Kidney epithelial cell (primary cell): ENCODE data around the gene PRRX2. TPM values are rescaled to one million over a fixed set of nuclear protein-coding genes. Genes with fewer than 3 reads are reported as not detected.

Source experiments
- DNase-seq: peaks from one replicate; pipeline ENCODE4 v3.0.0-alpha.2; 2010; ENCODE audit warnings: low read depth
- H3K27me3 ChIP-seq: 2 replicates; pipeline ENCODE4 v1.6.0; 2011; ENCODE audit warnings: low read length; ENCODE audit not compliant: control insufficient read depth, insufficient read depth
- H3K36me3 ChIP-seq: 2 replicates; pipeline ENCODE4 v1.5.1; 2011; ENCODE audit warnings: low read length; ENCODE audit not compliant: control insufficient read depth, insufficient read depth
- H3K4me3 ChIP-seq: 2 replicates; pipeline ENCODE4 v1.5.1; 2011; ENCODE audit warnings: low read depth, mild to moderate bottlenecking, control low read depth, low read length
- CTCF ChIP-seq: IDR thresholded peaks from 2 replicates; pipeline ENCODE4 v1.5.1; 2011; ENCODE audit warnings: mild to moderate bottlenecking, moderate library complexity, low read length, control low read depth, inconsistent platforms; ENCODE audit not compliant: insufficient read depth, poor library complexity, severe bottlenecking
- total RNA-seq: library from RNA; depleted of rRNA; stranded (reverse); fragments of >200 nt; gene quantifications from 2 replicates; pipeline ENCODE4 v1.2.3, GENCODE V29; 2015

Gene PRRX2
- total RNA-seq, 1 donor from 2014 or later, result not detected

DNA sequence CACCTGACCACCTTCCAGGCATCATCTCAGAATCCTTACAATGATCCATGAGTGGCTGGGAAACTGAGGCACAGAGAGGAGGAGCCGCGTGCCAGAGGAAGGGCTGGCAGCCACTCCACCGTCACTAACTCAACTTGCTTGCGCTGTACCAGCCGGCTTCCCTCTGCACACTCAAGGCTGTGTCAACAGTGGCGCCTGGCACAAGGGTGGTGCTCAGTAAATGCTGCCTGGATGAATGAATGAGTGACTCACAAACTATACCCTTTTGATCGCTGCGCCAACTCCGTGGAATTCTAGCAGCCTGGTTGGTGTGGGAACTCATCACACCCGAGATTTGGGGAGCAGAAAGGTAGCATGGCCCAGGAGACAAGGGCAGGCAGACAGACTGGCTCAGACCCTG is 21.9 kb downstream of the PRRX2 start:
- no peaks in the 10 kb centered on the region for H3K36me3 ChIP-seq
- H3K27me3 ChIP-seq, result peaks cover 2% of the 10 kb centered on the region
- no peak for TF ChIP-seq CTCF
- no peak for DNase-seq
- H3K4me3 ChIP-seq, result no peak overlapping the region

DNA sequence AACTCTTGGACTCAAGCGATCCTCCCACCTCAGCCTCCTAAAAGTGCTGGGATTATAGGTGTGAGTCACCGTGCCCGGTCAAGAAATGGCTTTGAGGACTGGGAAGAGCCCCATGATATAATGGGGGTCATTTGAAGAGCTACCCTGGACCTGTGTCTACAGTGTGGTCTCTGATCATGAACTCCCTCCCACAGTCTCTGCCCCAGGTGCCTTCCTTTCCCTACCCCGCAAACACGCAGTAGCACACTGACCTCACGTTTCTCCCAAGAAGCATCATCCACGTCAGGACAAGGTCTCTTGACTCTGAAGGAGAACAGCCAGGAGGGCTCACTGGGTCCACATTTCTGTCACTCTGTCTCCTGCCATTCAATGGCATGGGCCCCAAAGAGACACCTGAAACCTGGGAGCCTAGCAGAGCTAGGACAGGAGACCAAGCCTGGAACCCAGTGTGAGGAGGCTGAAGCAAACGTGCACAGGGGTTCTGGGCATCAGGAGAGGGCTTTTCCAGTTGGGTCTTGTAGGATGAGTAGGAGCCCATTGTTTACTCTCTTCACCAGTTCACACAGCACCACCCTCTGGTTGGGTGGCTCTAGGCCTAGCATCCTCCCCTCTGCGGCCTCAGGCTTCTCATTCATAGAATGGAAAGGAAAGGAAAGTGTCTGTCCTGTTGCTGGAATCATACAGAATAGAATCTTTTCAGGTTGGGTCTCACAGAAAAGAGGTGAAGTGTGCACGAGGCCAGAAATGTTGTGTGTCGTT is 23.0 kb downstream of the PRRX2 start:
- no peak for TF ChIP-seq CTCF
- no peak for DNase-seq

DNA sequence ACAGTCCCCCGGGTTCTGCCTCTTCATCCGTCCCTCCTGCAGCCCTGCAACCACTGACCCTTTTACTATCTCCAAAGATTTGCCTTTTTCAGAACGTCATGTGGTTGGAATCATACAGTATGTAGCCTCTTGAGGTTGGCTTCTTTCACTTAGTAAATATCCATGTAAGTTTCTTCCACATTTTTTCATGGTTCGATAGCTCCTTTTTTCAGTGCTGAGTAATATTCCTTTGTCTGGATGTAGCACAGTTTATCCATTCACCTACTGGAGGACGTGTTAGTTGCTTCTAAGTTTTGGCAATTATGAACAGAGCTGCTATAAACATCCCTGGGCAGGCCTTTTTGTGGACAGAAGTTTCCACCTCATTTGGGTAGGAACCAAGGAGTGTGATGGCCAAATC is 27.1 kb downstream of the PRRX2 start:
- H3K27me3 ChIP-seq, result peaks cover 15% of the 10 kb centered on the region
- no peak overlapping the region for H3K4me3 ChIP-seq
- TF ChIP-seq CTCF, result no peak
- no peak for DNase-seq
- H3K36me3 ChIP-seq, result no peaks in the 10 kb centered on the region

More for the DNA sequence above, 23.0 kb downstream of the PRRX2 start:
- Histone ChIP-seq H3K4me3 (no peak overlapping the region), H3K27me3 (peaks cover 2% of the 10 kb centered on the region), H3K36me3 (no peaks in the 10 kb centered on the region)

DNA sequence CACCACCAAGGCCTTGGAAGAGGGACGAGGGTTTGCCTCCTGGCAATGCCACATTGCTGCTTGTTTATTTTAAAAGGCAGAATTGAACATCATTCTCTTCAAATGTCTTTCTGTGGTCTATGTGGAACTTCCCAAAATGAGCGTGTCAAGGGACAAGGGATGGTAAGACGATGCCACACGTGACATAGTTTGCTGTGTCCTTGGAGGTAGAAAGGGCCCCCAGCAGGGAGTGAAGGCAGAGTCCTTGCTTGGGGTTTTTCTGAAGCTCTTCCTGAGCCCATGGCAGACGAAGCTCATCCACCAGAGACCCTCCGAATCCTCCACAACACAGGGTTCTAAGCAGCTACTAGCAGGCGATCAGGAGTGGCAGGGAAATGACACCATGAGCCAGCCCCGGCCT is 28.3 kb downstream of the PRRX2 start:
- Histone ChIP-seq H3K36me3 (no peaks in the 10 kb centered on the region), H3K4me3 (no peak overlapping the region), H3K27me3 (peaks cover 17% of the 10 kb centered on the region)
- TF ChIP-seq CTCF, result no peak
- no peak for DNase-seq

DNA sequence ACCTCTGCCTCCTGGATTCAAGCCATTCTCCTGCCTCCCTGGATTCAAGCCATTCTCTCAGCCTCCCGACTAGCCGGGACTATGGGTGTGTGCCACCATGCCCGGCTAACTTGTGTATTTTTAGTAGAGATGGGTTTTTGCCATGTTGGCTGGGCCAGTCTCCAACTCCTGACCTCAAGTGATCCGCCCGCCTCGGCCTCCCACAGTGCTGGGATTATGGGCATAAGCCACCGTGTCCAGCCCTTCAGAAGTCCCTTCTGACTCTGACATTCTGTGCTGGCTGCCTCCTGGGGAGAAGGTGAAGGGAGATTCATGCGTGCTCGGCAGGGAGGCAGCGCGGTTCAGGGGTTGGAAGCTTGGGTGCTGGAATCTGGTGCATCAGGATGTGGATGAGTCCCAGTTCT is 28.8 kb downstream of the PRRX2 start:
- no peak for DNase-seq
- TF ChIP-seq CTCF, result no peak
- Histone ChIP-seq H3K27me3 (peaks cover 15% of the 10 kb centered on the region), H3K4me3 (no peak overlapping the region), H3K36me3 (no peaks in the 10 kb centered on the region)

DNA sequence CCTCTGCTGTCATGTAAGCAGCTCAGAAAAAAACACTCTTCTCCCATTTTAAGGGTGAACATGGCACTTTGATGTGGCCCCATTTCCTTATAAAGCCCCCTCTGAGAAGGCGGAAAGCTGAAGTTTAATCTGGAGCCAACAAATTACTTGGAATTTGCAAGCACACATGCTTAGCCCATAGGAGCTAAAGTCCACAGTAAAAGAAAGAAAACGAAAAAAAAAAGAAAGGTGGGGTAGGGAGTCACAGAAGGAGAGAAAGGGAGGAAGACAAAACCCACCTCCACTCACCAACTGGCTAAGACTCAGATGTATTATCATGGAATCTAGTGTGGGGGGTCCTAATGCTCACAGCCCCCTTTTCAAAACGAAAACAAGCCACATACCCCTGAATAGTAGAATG is 30.4 kb downstream of the PRRX2 start:
- H3K27me3 ChIP-seq, result peaks cover 15% of the 10 kb centered on the region
- TF ChIP-seq CTCF, result no peak
- no peaks in the 10 kb centered on the region for H3K36me3 ChIP-seq
- no peak overlapping the region for H3K4me3 ChIP-seq
- no peak for DNase-seq
